Suprapubic skin (tissue), 4 donors: Measurements from ENCODE around the gene SPP1. TPM values are rescaled to one million over a fixed set of nuclear protein-coding genes. Genes with fewer than 3 reads are reported as not detected.

Experiments used
- DNase-seq, 2 donors: peaks; one replicate each; pipeline ENCODE4 v3.0.0-alpha.2; 2019; ENCODE audit warnings: low spot score in 2 of 2
- H3K27ac ChIP-seq: fragments of 200-600 bp; sonication (generic); one replicate; pipeline ENCODE4 v1.5.1; 2019
- H3K27me3 ChIP-seq: fragments of 200-600 bp; sonication (generic); one replicate; pipeline ENCODE4 v1.5.1; 2019
- H3K36me3 ChIP-seq: fragments of 200-600 bp; sonication (generic); one replicate; pipeline ENCODE4 v1.5.1; 2019
- H3K4me1 ChIP-seq: fragments of 200-600 bp; sonication (generic); one replicate; pipeline ENCODE4 v1.5.1; 2019
- H3K4me3 ChIP-seq: fragments of 200-600 bp; sonication (generic); one replicate; pipeline ENCODE4 v1.5.1; 2019; ENCODE audit warnings: mild to moderate bottlenecking
- H3K9me3 ChIP-seq: fragments of 200-600 bp; sonication (generic); one replicate; pipeline ENCODE4 v1.5.1; 2019
- EP300 ChIP-seq: sonication (generic); formaldehyde crosslinking; IDR thresholded peaks from one replicate; pipeline ENCODE4 v1.6.1; 2017; ENCODE audit warnings: antibody characterized with exemption
- POLR2A ChIP-seq, 2 donors: fragments of 450-650 bp; IDR thresholded peaks; one replicate each; pipeline ENCODE4 v1.6.1; 2017; ENCODE audit warnings: antibody characterized with exemption in 2 of 2, mild to moderate bottlenecking in 2 of 2, moderate library complexity in 2 of 2
- POLR2AphosphoS5 ChIP-seq, 3 donors: sonication (generic); formaldehyde crosslinking; IDR thresholded peaks; one replicate each; pipeline ENCODE4 v1.6.1; 2017; ENCODE audit warnings: antibody characterized with exemption in 3 of 3
- WGBS: methylation state at CpG from one replicate; pipeline ENCODE4 v1.1.5; 2018; 5-methylcytosine and 5-hydroxymethylcytosine counted together
- total RNA-seq, 4 donors: library from RNA; depleted of rRNA; stranded (reverse); fragments of >200 nt; gene quantifications; one replicate each; pipeline ENCODE4 v1.1.0, GENCODE V29; 2016
- TF ChIP-seq, protein P1 (sequence below), 2 donors: fragments of 200-600 bp in 1 of 2; fragments of 450-650 bp in 1 of 2; sonication (generic) in 1 of 2; IDR thresholded peaks; one replicate each; pipeline ENCODE4 v1.5.1; 2016 to 2019; ENCODE audit warnings: antibody characterized with exemption in 2 of 2, mild to moderate bottlenecking in 1 of 2, moderate library complexity in 1 of 2

Gene SPP1
- total RNA-seq, 4 donors from 2014 or later: 2.0 to 11.3 (median 2.9) TPM; not detected in 1

DNA sequence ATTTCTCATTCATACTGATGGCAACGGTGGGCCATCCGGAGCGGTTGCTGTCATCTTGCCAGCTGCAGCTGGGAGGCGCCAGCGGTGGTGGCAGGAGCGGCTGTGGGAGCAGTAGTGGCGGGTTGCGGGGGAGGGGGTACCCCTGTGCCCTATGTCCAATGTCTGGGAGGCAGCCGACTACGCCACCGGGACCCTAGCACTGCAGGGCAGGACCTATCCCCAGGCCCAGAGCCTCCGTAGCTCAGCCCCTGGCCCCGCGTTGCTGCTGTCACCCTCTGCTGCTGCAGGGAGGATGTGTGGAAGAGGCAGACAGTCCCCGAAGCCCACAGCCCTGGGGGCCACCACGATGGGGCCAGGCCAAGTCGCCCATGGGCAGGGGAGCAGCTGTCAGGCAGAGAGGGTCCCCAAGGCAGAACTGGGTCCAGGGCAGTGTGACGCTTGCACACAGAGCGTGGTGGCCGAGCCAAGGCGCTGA is 10.0 kb upstream of the SPP1 start:
- WGBS: 93% methylated on average over 10 of the region's 21 CpGs
- TF ChIP-seq, protein P1, sequence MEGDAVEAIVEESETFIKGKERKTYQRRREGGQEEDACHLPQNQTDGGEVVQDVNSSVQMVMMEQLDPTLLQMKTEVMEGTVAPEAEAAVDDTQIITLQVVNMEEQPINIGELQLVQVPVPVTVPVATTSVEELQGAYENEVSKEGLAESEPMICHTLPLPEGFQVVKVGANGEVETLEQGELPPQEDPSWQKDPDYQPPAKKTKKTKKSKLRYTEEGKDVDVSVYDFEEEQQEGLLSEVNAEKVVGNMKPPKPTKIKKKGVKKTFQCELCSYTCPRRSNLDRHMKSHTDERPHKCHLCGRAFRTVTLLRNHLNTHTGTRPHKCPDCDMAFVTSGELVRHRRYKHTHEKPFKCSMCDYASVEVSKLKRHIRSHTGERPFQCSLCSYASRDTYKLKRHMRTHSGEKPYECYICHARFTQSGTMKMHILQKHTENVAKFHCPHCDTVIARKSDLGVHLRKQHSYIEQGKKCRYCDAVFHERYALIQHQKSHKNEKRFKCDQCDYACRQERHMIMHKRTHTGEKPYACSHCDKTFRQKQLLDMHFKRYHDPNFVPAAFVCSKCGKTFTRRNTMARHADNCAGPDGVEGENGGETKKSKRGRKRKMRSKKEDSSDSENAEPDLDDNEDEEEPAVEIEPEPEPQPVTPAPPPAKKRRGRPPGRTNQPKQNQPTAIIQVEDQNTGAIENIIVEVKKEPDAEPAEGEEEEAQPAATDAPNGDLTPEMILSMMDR (IDR thresholded peaks at IDR 0.05): no peak
- no peak for TF ChIP-seq EP300
- Histone ChIP-seq H3K36me3 (no peaks in the 10 kb centered on the region), H3K27ac (no peak overlapping the region), H3K4me3 (no peak overlapping the region), H3K27me3 (peaks cover 12% of the 10 kb centered on the region), H3K4me1 (no peaks in the 10 kb centered on the region), H3K9me3 (no peaks in the 10 kb centered on the region)
- DNase-seq: no peak

DNA sequence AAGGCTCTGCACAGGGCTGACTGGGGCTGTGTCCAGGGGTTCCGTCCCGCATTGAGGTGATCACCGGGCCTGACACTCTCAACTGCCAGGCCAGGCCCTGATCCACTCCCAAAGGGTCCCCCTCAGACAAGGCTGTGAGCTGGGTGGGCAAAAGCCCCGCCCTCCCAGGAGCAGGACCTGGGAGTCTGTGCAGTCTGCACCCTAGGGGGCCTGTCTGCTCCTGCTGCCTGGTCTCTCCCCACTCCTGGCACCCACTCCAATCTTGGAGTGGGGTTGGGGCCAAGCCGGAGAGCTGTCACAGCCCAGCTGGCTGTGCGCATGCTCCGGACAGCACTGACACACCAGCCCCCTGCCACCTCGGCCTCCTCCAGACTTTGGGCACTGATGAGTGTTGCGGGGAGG is 9.4 kb upstream of the SPP1 start:
- TF ChIP-seq POLR2AphosphoS5 (IDR thresholded peaks at IDR 0.05) (no peak), POLR2A (IDR thresholded peaks at IDR 0.05) (no peak), EP300 (no peak)
- TF ChIP-seq, protein P1 (IDR thresholded peaks at IDR 0.05): no peak
- Histone ChIP-seq H3K27ac (no peak overlapping the region), H3K27me3 (peaks cover 12% of the 10 kb centered on the region), H3K36me3 (no peaks in the 10 kb centered on the region), H3K9me3 (no peaks in the 10 kb centered on the region), H3K4me1 (no peaks in the 10 kb centered on the region), H3K4me3 (no peak overlapping the region)
- DNase-seq: no peak
- WGBS: 96% methylated on average over 4 of the region's 9 CpGs

DNA sequence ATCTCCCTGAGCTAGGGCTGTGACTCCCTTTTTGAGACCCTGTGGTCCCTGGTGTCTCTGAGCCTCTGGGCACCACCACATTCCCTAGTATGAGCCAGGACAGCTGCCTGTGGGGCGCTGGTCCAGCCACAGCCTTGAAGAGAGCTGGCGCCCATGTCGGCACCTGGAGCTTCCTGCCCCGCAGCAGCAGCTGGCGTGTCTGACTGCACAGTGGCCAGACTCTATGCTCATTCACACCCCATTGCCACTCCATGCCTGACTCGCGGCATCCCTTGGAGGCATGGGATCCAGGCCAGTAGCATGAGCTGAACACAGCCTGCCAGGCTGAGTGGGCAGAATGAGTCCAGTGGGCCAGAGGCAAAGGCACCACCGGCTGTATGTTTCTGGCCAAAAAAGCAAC is 8.3 kb upstream of the SPP1 start:
- 55% methylated on average over 8 of the region's 8 CpGs for WGBS
- no peak for DNase-seq

DNA sequence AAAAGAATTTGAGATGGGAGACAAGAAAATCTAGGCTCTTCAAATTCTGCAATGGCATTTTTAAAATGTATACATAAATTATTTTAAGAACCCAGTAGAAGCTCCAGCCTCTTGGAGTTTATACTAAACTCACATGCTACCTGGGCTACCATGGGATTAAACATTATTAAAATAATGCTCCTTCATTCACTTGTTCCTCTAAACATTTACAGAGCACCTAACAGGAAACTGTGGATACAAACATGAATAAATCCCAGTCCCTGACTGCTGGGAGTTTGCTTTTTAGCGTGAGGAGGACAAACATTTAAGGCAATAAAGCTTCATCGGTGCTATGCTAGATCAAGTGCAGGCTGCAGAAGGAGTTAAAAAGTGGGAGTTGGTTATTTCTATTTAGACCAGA is 5.4 kb upstream of the SPP1 start:
- H3K36me3 ChIP-seq: no peaks in the 10 kb centered on the region

More for the DNA sequence above, 8.3 kb upstream of the SPP1 start:
- no peak overlapping the region for H3K4me3 ChIP-seq
- H3K9me3 ChIP-seq: no peaks in the 10 kb centered on the region
- no peaks in the 10 kb centered on the region for H3K36me3 ChIP-seq
- no peak for TF ChIP-seq POLR2AphosphoS5 (IDR thresholded peaks at IDR 0.05)
- TF ChIP-seq, protein P1 (IDR thresholded peaks at IDR 0.05): no peak
- no peak for TF ChIP-seq EP300
- no peak for TF ChIP-seq POLR2A (IDR thresholded peaks at IDR 0.05)
- H3K27ac ChIP-seq: no peak overlapping the region
- H3K27me3 ChIP-seq: peaks cover 12% of the 10 kb centered on the region
- H3K4me1 ChIP-seq: no peaks in the 10 kb centered on the region

DNA sequence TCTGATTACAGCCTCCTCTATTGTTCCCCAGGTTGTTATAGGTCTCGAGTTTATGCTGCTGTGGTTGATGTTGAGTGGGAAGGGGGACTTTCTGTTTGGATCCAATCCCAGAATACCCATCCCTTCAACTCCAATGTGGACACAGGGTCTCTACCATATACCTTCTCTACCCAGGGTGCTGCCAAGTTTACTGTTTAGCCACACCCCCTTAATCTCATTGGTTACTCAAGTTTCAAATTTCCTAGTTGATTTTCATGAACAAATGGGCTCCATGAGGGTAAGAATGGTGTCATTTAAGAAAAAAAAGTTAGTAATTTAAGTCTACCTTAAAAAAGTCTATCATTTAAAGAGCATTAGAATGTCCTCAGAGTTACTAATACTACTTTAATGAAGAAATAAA is 3.6 kb upstream of the SPP1 start:
- DNase-seq: no peak
- TF ChIP-seq EP300: no peak
- TF ChIP-seq, protein P1 (IDR thresholded peaks at IDR 0.05): no peak
- TF ChIP-seq POLR2A (IDR thresholded peaks at IDR 0.05): no peak
- no peak for TF ChIP-seq POLR2AphosphoS5 (IDR thresholded peaks at IDR 0.05)
- Histone ChIP-seq H3K36me3 (no peaks in the 10 kb centered on the region), H3K4me1 (no peaks in the 10 kb centered on the region), H3K9me3 (no peaks in the 10 kb centered on the region), H3K4me3 (no peak overlapping the region), H3K27me3 (peaks cover 11% of the 10 kb centered on the region), H3K27ac (no peak overlapping the region)
- 71% methylated on average over 1 of the region's 1 CpG for WGBS

More for the DNA sequence above, 5.4 kb upstream of the SPP1 start:
- WGBS: 77% methylated on average over 2 of the region's 2 CpGs
- no peak overlapping the region for H3K4me3 ChIP-seq
- no peaks in the 10 kb centered on the region for H3K4me1 ChIP-seq
- TF ChIP-seq POLR2A (IDR thresholded peaks at IDR 0.05): no peak
- no peak for TF ChIP-seq POLR2AphosphoS5 (IDR thresholded peaks at IDR 0.05)
- TF ChIP-seq EP300: no peak
- TF ChIP-seq, protein P1 (IDR thresholded peaks at IDR 0.05): no peak
- H3K27me3 ChIP-seq: peaks cover 12% of the 10 kb centered on the region
- H3K9me3 ChIP-seq: no peaks in the 10 kb centered on the region
- no peak overlapping the region for H3K27ac ChIP-seq
- DNase-seq: no peak
